Measurements from ENCODE around the gene KLHDC7A. TPM values are rescaled to one million over a fixed set of nuclear protein-coding genes. Genes with fewer than 3 reads are reported as not detected.

KLHDC7A gene
- total RNA-seq, 1 donor from 2014 or later: not detected

Other genes starting within 250 kb of the KLHDC7A start
- gene PAX7, start 149.9 kb downstream of the KLHDC7A start, total RNA-seq: not detected in 2 replicates